Endodermal cell (in vitro differentiated cells): ENCODE results near the gene POTEE. TPM values are rescaled to one million over a fixed set of nuclear protein-coding genes. Genes with fewer than 3 reads are reported as not detected.
A peak's percentile ranks its signal among the peaks of the same experiment; 100 is the strongest.
"Not testable (repeated sequence)": the region's sequence is repeated elsewhere in the genome, so short reads cannot be mapped to it uniquely, and the experiment has no call there.

ENCODE experiments used
- DNase-seq: peaks from one replicate; pipeline ENCODE4 v3.0.0-alpha.2; 2017
- H3K27ac ChIP-seq: 2 replicates; pipeline ENCODE4 v1.5.1; 2013; ENCODE audit warnings: mild to moderate bottlenecking, low read depth, low read length, moderate library complexity
- H3K27me3 ChIP-seq: 2 replicates; pipeline ENCODE4 v1.6.1; 2013; ENCODE audit warnings: mild to moderate bottlenecking, low read length, moderate library complexity; ENCODE audit not compliant: insufficient read depth, control insufficient read depth, poor library complexity, severe bottlenecking
- H3K36me3 ChIP-seq: 2 replicates; pipeline ENCODE4 v1.7.0; 2013; ENCODE audit warnings: mild to moderate bottlenecking, low read length, moderate library complexity; ENCODE audit not compliant: control insufficient read depth, insufficient read depth
- H3K4me1 ChIP-seq: one replicate; pipeline ENCODE4 v1.7.0; 2013; ENCODE audit warnings: low read length; ENCODE audit not compliant: control insufficient read depth, insufficient read depth
- H3K4me3 ChIP-seq: 2 replicates; pipeline ENCODE4 v1.5.1; 2013; ENCODE audit warnings: mild to moderate bottlenecking, low read length, moderate library complexity
- H3K9ac ChIP-seq: 2 replicates; pipeline ENCODE4 v1.6.1; 2013; ENCODE audit warnings: mild to moderate bottlenecking, low read length, moderate library complexity; ENCODE audit not compliant: poor library complexity, severe bottlenecking; ENCODE audit errors: extremely low read depth
- H3K9me3 ChIP-seq: 2 replicates; pipeline ENCODE4 v1.6.1; 2013; ENCODE audit warnings: mild to moderate bottlenecking, low read length, moderate library complexity; ENCODE audit not compliant: control insufficient read depth
- H3K27ac Mint-ChIP-seq: 2 replicates; pipeline ENCODE4 v1.8.0; 2020; ENCODE audit warnings: mixed read lengths
- H3K27me3 Mint-ChIP-seq: 2 replicates; pipeline ENCODE4 v1.8.0; 2021; ENCODE audit warnings: mild to moderate bottlenecking, mixed read lengths; ENCODE audit not compliant: insufficient read depth
- H3K36me3 Mint-ChIP-seq: 2 replicates; pipeline ENCODE4 v1.8.0; 2020; ENCODE audit warnings: low read depth, mixed read lengths
- H3K4me1 Mint-ChIP-seq: 2 replicates; pipeline ENCODE4 v1.8.0; 2020; ENCODE audit warnings: mixed read lengths
- H3K4me3 Mint-ChIP-seq: 2 replicates; pipeline ENCODE4 v1.8.0; 2020; ENCODE audit warnings: mild to moderate bottlenecking, moderate library complexity, mixed read lengths
- H3K9me3 Mint-ChIP-seq: 2 replicates; pipeline ENCODE4 v1.8.0; 2020; ENCODE audit warnings: mild to moderate bottlenecking, mixed read lengths
- CTCF ChIP-seq: fragments of 200-600 bp; sonication (generic); conservative IDR thresholded peaks from 2 replicates; pipeline ENCODE4 v1.5.0; 2021; ENCODE audit warnings: antibody characterized with exemption, mild to moderate bottlenecking
- WGBS, 2 experiments: methylation state at CpG; one replicate each; pipeline versions ENCODE4 v1.1.5 to v1.1.7; 2013; ENCODE audit warnings: missing lambda C conversion rate in 2 of 2, mixed read lengths in 1 of 2; ENCODE audit not compliant: insufficient coverage in 1 of 2, insufficient read length in 1 of 2; 5-methylcytosine and 5-hydroxymethylcytosine counted together
- long read RNA-seq, 4 experiments: library from polyadenylated mRNA in 2 of 4; library from RNA in 1 of 4; library from capped mRNA in 1 of 4; stranded (forward) in 3 of 4; unstranded in 1 of 4; transcript quantifications; one replicate each; pipeline ENCODE4 v2.0.0, GENCODE V29; 2020 to 2021; ENCODE audit warnings: inconsistent platforms in 1 of 4
- polyA plus RNA-seq, 2 experiments: library from polyadenylated mRNA; stranded (reverse); fragments of 50-300 nt; gene quantifications; one replicate each; pipeline ENCODE4 v1.2.3, GENCODE V29; 2013
- total RNA-seq, 2 donors: library from RNA; stranded (reverse); fragmentation: NEBNext Ultra II Directional in 1 of 2; extraction: Animal tissue kit (Norgen Biotek cat#: 25700) in 1 of 2; gene quantifications; 2 replicates in 1 of 2; 3 replicates in 1 of 2; pipeline ENCODE4 v1.2.1, GENCODE V29; 2021

The POTEE gene
- 1 to 10 TPM in 1 of 2 donors, under 1 TPM in 1; 0.35 to 2.3 TPM for total RNA-seq
- polyA plus RNA-seq (2013, experiment 1 of 2) = 0.21 TPM
- polyA plus RNA-seq (2013, experiment 2 of 2) = 0.29 TPM
- long read RNA-seq, experiment 1 = 0 reads
- long read RNA-seq, experiment 2 = 0 reads
- long read RNA-seq, experiment 3 = 0 reads
- long read RNA-seq, experiment 4 = 0 reads

DNA sequence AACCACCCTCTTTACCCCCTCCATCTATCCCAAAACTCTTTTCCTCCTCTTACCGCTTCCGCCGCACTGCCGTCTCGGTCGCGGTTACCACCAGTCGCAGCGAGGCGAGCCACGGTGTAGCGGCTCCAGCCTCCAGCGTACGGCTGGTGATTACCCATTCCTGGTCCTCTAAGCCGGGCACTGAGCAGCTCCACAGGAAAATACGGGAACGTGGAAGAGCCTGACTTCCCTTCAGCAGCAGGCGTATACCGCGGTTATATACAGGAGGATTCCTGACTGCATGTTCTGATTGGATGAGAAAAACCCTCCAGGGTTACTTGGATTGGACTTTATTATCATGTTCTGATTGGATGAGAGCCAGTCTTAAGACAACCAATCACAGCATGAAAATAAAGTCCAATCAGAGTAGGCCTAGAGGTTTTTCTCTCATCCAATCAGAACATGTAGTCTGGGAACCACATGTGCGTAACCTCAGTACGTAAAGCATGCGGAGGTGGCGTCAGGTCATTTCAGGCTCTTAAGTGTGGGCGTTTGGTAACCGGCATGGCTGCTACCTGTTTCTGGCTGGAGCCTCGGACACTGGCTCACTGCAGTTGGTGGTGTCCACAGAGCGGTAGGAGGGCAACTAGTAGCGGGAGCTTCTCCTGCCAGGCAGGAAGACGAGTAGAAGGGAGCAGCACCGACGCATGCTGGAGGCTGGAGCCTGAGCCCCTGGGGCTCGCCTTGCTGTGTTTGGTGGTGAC is at the start of gene POTEE:
Gene POTEE (plus strand): TSS at position 507 of the 743 bp plus-strand sequence. CDS start 8,867 bp downstream, outside the sequence.
- not testable (repeated sequence) for H3K27me3 Mint-ChIP-seq, H3K27ac Mint-ChIP-seq, H3K9ac ChIP-seq, H3K36me3 Mint-ChIP-seq, H3K4me1 Mint-ChIP-seq, H3K9me3 Mint-ChIP-seq, H3K36me3 ChIP-seq, H3K27ac ChIP-seq, H3K4me3 ChIP-seq, H3K27me3 ChIP-seq, H3K9me3 ChIP-seq, H3K4me1 ChIP-seq
- peak within 1 kb of the TSS; percentile 43 for H3K4me3 Mint-ChIP-seq
- peak; percentile 43 for DNase-seq
- WGBS, 2 experiments = 89 to 93% methylated on average over 6 to 19 of the region's 33 CpGs

GRCh38 chr2:131165562-131165961 is 43.8 kb upstream of the POTEE start:
- H3K27ac ChIP-seq, H3K9me3 ChIP-seq, H3K27ac Mint-ChIP-seq, H3K4me3 Mint-ChIP-seq, H3K9ac ChIP-seq, DNase-seq, H3K4me1 Mint-ChIP-seq, H3K27me3 Mint-ChIP-seq, H3K27me3 ChIP-seq, H3K36me3 Mint-ChIP-seq, H3K9me3 Mint-ChIP-seq, H3K4me3 ChIP-seq, H3K36me3 ChIP-seq, H3K4me1 ChIP-seq: not testable (repeated sequence)
- WGBS, 2 experiments = 89 to 97% methylated on average over 5 of the region's 5 CpGs

DNA sequence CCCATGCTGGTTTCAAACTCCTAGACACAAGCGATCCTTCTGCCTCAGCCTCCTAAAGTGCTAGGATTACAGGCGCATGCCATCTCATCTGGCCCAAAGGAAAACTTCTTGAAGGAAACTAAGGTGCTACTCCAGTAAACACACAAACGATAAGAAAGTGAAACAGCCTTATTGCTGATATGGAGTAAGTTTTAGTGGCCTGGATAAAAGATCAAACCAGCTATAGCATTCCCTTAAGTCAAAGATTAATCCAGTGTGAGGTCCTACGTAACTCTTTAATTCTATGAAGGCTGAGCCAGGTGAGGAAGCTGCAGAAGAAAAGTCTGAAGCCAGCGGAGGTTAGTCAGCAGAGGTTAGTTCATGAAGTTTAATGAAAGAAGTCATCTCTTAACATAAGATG is 40.8 kb upstream of the POTEE start:
- no peaks in the 10 kb centered on the region for H3K27me3 Mint-ChIP-seq
- H3K36me3 Mint-ChIP-seq = no peaks in the 10 kb centered on the region
- 81 to 93% methylated on average over 5 of the region's 5 CpGs for WGBS, 2 experiments
- no peak overlapping the region for H3K4me3 Mint-ChIP-seq
- Histone ChIP-seq H3K27me3 (no peaks in the 10 kb centered on the region), H3K4me3 (no peak overlapping the region), H3K27ac (no peak overlapping the region), H3K9ac (no peak overlapping the region), H3K4me1 (no peaks in the 10 kb centered on the region), H3K36me3 (no peaks in the 10 kb centered on the region), H3K9me3 (no peaks in the 10 kb centered on the region)
- no peaks in the 10 kb centered on the region for H3K4me1 Mint-ChIP-seq
- no peak for DNase-seq
- no peak for TF ChIP-seq CTCF
- no peak overlapping the region for H3K27ac Mint-ChIP-seq
- no peaks in the 10 kb centered on the region for H3K9me3 Mint-ChIP-seq

- not testable (repeated sequence) for DNase-seq, H3K4me1 ChIP-seq, H3K9ac ChIP-seq, H3K9me3 ChIP-seq, H3K27ac Mint-ChIP-seq, H3K4me1 Mint-ChIP-seq, H3K4me3 ChIP-seq, H3K36me3 Mint-ChIP-seq, H3K27ac ChIP-seq, H3K27me3 Mint-ChIP-seq, H3K9me3 Mint-ChIP-seq, H3K4me3 Mint-ChIP-seq, H3K27me3 ChIP-seq, H3K36me3 ChIP-seq
- 91 to 94% methylated on average over 6 to 10 of the region's 10 CpGs for WGBS, 2 experiments
Measured at GRCh38 chr2:131178050-131178449, 31.3 kb upstream of the POTEE start.

DNA sequence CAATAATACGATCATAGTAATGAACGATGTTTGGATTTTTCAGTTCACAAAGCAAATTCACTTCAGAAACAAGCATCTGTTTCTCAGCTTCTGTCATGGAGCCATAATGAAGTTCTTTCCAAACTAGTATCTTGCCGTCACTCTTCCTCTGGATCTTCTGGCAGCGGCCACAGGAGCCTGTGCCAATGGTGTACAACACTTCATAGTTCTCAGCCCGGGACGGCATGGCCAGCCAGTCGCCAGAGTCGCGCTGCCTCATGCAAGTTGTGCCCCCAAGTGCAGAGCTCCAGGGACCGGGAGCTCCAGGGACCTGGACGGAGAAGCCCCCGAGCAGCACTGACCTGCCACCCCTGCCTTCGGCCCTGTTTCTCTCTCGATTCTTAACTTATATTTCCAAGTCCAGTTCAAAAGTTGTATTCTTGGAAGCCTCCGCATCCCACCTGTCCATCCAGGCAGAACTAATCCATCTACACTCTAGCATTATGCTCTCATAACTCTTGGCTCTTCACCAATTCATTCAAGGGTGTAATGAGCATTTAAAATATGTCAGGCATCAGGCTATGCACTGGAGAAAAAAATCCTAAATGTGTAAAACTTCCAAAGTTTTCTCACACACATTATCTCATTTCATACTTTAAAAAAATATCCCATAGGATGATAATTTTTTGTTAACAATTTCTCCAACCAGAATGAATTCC is 30.5 kb upstream of the POTEE start:
- H3K4me3 Mint-ChIP-seq = not testable (repeated sequence)

GRCh38 chr2:131181451-131181850 is 27.9 kb upstream of the POTEE start:
- not testable (repeated sequence) for H3K36me3 ChIP-seq, H3K4me1 Mint-ChIP-seq, H3K4me1 ChIP-seq, H3K4me3 ChIP-seq, H3K36me3 Mint-ChIP-seq, H3K27me3 ChIP-seq, H3K9ac ChIP-seq, H3K4me3 Mint-ChIP-seq, H3K9me3 Mint-ChIP-seq, DNase-seq, H3K9me3 ChIP-seq, H3K27ac ChIP-seq, H3K27ac Mint-ChIP-seq, H3K27me3 Mint-ChIP-seq
- 93 to 95% methylated on average over 4 of the region's 4 CpGs for WGBS, 2 experiments

More for the DNA sequence above, 30.5 kb upstream of the POTEE start:
- H3K4me1 ChIP-seq, DNase-seq, H3K9me3 ChIP-seq, H3K27ac Mint-ChIP-seq, H3K27ac ChIP-seq, H3K27me3 Mint-ChIP-seq, H3K4me3 ChIP-seq, H3K27me3 ChIP-seq, H3K36me3 Mint-ChIP-seq, H3K36me3 ChIP-seq, H3K9ac ChIP-seq, H3K9me3 Mint-ChIP-seq, H3K4me1 Mint-ChIP-seq: not testable (repeated sequence)
- 91 to 97% methylated on average over 13 to 15 of the region's 15 CpGs for WGBS, 2 experiments
